NCI-H146 treated with DMSO at 0.1 percent for 48 hours (cell line): ENCODE data around the gene NUDCD3.

ENCODE experiments used
- DNase-seq: peaks from one replicate; lab custom pipeline; 2025; ENCODE audit not compliant: unreplicated experiment; lab: John Stamatoyannopoulos, UW

Gene NUDCD3

DNA sequence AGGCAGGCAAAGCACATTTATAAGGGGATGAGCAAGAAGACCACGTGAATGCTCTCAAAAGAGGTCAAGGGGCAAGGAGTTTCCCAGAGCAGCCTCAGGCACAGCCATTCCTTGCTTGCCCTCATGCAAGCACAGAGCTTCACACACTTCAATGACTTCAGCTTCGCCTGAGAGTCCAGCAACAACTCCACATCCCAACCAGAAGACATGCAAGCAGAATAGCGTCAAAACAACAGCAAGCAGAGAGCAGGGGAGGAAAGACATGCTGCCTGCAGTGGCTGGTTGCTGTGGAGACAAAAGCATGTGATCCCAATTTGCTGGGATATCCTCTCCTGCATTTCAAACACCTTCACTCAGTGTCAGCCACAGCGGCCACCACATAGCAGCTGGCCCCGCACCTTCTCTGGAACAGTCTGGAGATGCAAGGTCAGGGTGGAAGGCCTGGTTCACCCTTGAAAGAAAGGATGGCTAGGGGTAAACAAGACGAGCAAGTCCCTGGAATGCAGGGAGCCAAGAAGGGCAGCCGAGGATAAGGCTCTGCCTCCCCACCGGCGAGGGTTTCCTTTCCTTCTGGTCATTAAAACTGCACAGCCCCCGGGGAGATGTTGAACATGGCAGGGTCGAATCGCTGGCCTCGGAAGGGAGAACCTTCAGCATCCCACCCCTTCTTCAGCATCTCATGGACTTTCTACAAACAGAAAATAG, 104.9 kb downstream of the NUDCD3 start:
- DNase-seq: no peak

DNA sequence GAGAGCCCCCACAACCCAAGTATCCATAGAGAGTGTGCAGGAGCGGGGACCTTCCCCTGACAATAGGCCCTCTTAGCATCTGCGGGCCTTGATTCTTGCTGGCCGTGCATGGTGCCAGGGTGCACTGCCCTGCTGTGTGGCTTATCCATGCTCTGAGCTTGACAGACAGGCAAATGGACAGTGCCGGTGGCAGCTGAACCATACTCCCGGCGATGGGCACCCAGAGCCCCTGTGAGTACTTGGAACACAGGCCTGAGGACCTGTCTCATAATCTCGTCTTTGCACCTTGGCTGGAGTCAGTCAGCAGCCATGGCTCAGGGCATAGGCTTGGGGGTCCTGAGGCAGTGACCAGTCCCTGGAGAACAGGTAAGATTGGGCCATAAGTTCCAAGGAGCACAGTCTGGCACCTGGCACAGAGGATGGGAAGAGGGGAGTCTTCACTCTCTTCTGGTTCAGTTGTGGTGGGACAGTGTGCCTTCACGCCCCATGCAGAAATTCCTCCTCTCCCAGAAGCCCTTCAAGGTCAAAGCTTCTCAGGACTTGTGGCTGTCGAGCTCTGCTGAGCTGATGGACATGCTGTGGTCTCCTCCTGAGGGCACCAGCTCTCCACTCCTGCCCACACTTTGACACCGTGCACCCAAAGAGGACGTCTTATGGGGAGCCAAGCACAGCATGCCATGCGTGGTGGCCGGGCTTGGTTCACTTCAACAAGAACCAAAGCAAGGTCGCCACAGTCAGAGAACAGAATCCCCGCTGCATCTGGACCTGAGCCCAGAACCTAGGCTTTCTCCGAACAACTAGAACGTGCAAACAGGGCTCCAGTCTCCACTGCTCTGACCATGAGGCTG, 105.6 kb downstream of the NUDCD3 start:
- DNase-seq: no peak

DNA sequence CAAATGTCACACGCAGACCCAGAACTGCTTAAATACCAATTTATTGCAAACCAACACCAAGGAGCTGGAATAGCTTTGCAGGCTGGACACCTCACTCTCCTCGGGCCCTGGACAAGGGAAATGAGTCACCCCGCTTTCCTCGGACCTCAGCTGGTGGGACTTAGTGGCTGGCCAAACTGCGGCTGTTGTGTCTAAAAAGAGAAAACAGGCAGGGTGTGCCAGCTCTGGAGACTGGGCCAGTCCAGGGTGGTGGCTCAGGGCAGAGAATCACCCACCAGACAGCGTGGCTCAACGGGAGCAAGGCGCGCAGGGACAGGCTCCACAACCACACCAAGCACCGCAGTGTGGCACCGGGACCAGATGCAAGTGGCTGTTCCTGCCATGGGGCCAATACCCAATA, 106.9 kb downstream of the NUDCD3 start:
- DNase-seq: no peak

DNA sequence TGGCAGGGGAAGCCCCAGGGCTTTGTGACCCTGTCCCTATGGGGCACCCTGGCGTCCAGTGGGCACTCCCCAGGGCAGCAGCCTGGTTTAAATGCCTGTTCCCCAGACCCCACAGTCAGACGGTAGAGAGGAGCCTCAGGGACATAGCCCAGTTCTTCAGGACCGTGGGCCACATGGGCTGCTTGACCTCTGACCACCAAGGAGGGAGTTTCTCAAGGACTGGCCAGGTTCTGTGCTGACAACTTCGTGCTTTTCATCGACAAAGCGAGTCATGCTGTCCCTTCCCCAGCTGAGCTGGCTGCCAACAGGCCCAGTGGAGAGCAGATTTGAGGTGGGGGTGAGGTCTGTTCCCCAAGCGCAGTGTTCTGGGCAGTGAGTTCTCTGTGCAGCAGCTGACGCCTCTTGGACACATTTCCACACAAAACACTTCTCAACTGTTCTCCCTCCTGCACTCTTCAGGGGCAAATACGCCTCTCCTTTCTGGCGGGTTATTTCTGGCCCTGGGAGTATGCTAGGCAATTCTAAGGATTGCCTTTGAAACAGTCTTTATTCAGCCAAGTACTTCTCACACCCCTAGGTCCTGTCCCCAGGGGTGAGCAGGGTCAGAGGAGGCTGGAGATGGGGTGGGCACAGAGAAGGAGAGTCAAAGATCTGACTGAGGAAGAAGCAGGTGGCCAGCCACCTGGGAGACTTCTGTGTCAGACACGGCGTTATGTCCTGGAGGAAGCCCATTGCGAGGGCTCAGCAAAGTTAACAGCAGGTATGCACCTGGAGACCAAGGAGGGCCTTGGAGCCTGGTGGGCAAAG, 107.8 kb downstream of the NUDCD3 start:
- no peak for DNase-seq

DNA sequence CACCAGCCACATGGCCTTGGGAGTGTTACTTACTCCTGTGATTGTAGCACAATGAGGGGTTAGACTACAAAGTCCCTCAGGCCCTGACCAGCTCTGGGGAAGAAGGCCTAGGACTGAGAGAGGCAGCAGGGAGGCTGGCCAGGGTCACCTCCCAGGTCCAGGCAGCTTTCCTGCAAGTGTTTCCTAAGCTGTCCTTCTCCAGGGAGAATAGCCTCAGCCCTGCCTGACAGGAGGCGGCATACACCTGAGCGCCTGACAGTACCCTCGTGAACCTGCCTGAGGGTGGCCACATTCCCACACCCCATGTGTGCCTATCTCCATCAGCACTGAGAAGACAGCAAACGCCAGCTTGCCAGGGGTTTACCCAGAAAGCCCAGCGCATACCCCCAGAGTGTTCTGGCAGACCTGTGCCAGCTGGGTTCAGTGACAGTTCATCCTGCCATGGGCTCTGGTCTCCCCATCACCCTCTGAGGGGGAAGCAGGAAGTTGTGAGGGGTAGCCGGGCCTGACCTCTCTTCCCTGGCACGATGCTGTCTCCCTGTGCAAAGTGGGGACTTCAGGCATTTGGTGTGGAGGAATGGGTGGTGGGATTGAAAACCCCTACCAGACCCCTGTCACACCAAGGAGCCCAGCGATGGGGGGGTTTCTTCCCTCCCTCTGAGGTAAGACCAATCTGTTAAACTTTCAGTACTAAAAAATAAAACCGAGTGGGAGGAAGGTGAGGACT, 108.8 kb downstream of the NUDCD3 start:
- DNase-seq: no peak

DNA sequence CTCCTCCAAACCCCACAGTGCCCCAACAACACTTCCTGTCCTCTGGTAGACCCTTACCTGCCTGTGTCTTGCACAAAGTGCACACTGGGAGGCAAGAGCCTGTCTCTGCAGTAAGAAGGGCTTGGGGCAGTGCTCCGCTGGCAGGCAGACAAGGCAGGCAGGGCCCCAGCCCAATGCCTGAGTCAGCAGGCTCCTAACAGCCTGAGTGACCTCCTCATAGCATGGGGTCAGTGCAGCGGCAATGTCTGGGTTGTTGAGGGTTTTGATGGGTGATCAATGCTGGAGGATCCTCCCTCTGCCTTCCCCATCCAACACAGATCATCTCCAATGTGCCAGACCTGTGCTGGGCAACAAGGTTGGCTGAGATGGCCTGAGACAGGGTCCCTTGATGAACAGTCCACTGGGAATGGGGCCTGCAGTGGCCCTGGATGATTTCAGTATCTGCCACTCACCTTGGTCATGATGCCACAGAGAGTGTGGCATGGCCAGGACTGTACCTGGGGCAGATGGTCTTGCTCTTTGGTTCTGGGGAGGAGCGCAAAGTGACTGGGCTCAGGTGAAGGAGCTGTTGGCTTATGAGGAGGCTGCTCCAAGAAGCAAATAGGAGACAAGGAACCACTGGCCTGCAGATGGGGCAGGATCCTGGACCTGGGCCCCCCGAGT, 109.5 kb downstream of the NUDCD3 start:
- no peak for DNase-seq

DNA sequence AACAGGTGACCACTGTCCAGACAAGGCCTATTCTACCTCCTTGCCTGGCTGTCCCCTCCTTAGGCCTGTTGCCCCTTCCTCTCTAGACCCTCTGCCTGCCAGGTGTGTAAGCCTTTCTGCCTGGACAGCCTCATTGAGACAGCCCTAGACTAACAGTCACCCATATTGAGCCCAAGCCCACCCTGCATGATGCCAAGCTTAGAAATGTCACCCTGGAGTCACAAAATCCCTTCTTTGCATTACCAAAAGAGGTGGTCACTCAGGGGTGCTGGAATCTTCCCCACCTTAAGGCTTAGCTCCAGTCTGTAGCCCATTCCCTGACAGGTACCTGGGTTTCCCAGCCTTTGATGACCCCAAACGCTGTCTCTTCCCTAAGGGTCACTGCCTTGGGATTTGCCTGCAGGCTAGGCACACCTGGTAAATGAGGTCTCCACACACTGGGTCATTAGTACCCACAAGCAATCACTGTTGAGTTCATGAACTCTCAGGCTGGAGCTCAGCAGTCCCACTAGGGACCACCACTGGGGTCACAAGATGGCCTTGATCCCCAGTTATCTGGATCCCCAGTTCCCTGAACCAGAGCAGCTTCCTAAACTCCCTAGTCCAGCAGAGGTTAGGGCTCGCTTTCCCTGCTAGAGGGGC, 110.1 kb downstream of the NUDCD3 start:
- no peak for DNase-seq

DNA sequence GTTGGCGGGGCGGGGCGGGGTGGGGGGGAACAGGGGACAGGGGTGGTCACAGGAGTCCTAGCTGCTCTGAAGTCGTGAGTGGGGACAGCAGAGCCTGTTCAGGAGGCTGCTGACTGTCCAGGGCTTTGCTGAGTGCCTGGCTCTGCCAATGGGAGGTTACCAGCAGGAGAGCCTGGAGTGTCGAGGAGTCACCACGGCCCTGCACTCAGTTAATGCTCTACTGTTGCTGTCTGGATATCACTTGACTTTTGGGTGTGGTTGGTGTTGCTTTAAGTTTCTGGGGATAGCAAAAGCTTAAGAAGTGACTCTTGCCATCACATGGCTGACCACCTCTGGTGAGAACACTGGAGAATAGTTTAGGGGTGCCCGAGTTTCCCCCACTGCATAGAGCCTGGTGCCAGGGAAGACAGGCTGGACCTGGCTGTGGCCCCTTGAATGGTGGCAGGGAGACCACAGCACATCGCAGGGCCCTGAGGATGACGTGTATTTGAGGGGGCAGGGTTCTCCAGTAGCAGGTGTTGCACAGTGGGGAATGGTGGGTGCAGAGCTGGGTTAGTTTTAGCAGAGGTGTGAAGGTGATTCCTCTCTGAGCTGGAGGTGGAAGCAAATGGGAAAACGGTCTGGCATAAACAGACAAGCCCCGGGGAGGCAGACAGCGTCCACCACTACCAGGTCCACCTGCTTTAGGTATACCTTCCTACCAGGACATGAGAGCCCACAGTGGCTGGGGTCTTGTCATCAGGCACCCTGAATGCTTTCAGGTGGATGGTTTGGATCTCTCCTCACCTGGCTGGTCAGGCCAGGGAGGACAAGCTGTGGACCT, 110.9 kb downstream of the NUDCD3 start:
- no peak for DNase-seq

DNA sequence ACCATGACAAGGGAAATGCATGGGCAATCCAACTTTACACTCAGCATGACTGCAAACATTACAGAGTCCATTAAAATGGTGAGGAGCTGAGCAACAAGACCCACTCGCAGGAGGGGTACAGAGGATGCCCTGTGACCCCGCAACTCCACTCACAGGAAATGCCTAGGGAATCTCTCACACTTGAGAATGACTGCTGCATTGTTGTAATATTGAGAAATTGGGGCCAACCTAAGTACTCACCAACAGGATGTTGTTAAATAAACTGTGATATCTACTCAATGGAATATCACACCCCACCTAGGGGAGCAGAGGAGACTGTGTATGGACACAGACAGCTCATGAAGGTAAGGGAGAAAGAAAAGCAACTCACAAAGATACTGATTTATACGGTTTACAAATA, 111.7 kb downstream of the NUDCD3 start:
- DNase-seq: no peak

DNA sequence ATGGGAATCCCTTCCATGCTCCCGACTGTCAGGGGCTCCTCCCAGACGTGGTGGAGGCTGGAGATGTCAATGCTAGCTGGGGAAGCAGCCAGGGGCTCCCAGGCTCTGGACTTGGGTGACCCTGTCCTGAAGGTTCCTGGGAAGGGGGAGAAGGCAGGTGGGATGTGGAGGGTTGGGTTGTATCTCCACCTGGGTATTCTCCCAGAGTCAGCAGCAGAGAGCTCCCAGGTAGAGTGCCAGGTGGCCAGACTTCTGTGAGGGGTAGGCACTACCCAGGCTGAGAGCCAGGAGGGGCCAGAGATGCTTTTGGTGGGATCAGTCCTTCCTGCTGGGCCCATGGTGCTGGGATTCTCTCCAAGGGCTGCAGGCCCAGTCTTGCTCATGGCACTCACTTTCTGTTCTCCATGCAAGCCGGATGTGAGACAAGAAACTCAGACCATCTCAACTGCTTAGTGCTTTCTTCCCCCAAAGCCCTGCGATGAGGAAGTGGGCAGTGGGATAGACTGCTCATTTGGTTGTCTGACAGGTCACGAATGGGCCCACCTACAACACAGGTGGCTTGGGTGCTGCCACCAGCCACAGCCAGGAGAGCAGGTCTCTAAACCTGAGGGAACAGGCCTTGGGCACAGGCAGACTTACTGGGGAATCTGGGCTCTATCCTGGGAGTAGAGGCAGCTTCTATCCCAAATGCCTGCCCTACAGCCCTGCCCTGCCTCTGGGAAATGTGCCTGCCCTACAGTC, 112.6 kb downstream of the NUDCD3 start:
- DNase-seq: no peak

DNA sequence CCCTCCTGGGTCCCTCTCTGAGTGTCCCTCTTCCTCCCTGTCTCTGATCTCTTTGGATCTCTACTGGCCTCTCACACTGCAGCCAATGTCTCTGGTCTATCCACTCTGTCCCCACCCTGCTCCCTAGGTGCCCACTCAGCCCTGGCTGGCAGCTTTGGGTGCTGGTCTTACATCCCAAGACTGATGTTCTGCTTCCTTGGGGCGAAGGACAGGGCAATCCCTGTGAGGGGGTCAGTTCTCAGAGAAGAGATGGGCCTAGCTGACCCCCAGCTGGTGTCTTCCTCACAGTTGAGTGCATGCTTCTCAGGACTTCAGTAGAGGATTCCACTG, 113.4 kb downstream of the NUDCD3 start:
- DNase-seq: no peak

DNA sequence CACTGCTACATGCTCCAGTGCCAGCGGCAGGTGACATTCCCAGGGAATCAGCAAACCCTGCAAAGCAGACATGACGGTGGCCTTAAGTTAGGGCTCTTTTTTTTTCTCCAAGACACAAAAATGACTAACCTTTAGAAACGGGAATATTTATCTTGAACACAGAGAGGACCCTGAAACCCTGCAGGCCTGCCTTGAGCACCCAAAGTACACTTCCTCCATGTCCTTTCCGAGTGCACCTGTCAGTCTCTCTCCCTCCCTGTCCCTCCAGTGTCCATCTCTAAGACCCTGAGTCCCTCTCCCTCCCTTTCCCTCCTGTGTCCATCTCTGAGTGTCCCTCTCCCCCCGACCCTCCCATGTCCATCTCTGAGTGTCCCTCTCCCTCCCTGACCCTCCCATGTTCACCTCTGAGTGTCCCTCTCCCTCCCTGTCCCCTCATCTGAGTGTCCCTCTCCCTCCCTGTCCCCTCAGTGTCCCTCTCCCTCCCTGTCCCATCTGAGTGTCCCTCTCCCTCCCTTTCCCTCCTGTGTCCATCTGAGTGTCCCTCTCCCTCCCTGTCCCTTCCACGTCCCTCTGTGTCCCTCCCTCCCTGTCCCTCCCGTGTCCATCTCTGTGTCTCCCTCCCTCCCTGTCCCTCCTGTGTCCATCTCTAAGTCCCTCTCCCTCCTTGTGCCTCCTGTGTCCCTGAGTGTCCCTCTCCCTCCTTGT, 113.9 kb downstream of the NUDCD3 start:
- no peak for DNase-seq

DNA sequence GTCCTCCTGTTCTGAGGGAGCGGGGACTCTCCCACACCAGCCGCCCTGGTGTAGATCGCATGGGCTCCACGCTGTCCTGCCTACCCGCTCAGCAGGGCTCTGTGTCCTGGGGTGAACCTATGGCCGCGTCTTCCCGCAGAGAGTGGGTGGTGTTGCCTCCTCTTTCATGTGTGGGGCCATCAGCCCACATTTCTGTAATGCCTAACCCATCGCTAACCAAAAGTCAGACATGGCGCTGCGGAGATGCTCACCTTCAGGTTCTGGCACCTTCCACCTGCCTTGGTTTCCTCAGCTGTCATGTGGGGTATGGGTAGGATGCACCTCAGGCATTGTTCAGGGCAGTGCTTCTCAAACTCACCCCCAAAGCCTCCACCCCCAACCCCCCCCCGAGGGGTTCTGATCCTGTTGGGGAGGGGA, 114.5 kb downstream of the NUDCD3 start:
- DNase-seq: no peak

DNA sequence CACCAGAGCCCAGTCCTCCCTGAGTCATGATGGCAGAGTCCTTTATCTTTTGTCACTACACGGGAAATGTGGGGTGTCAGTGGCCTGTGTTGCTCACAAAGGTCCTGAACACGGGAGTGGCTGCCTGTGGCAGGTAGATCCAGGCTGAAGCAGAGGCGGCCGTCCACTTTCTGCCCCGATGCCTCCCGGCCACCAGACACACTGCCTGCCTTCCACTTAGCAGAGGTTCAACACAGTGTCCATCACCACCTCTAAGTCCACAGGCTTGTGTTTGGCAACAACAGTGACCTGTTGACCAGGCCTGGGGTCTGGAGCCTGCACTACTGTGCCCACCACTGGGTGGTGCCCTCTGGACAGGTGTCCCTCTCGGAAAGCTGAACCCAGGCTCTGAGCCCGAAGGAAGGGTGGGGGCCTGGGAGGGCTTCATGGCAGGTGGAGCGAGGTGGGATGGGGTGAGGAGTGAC, 115.2 kb downstream of the NUDCD3 start:
- DNase-seq: no peak

DNA sequence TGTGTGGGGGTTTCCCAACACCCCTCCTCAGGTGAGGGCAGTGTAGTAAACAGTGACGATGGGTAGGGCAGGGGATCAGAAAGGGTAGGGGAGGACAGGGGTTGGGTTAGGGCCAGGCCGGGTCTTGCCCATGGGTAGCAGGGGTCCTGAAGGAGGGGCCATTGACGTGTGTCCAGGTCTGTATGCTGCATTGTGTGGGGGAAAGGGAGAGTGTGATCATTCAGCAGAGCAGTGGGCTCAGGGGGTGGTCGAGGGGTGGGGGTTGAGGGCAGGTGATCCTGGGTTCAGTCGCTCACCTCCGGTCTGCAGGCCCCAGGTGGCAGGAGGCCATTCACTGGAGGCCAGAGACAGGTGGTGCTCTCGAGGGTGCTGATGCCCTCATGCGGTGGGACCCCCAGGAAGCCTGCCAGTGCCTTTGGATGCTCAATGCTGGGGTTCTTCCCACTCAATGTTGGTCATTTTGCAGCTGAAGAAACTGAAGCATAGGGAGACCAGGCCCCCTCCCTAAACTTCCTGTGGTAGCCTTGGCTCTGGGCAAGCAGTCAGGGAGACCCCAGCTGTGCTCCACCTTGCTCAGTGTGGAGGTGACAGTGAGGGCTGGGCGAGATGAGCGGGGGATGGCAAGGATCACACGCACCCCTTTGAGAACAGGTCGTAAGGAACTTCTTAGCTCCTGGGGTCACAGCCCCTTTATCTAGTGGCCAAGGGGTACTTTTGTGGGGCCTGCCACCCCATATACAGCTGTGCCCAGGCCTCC, 116.3 kb downstream of the NUDCD3 start:
- no peak for DNase-seq

DNA sequence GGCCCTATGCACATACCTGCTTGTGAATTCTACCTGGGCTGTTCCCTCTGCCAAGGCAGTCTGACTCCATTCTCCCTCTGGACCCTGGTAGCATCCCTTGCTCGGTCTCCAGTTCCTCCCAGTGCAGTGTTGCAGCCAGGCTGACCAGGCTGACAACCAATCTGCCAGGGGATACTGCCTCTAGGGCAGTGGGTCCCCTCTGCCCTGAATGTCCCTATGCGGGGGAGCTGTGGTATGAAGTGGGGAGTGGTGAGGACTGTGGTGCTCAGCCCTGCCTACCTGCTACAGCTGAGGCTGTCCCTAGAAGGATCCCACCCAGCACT, 117.1 kb downstream of the NUDCD3 start:
- no peak for DNase-seq
